Activated CD8-positive, alpha-beta T cell treated with anti-CD3 and anti-CD28 coated beads for 36 hours (primary cell): Measurements from ENCODE around the gene TRIM72. TPM values are rescaled to one million over a fixed set of nuclear protein-coding genes. Genes with fewer than 3 reads are reported as not detected.
"Not testable (repeated sequence)": the region's sequence is repeated elsewhere in the genome, so short reads cannot be mapped to it uniquely, and the experiment has no call there.

Experiments used
- ATAC-seq: fragments of 200-7000 bp; cut with Tn5 transposase; one replicate; pipeline ENCODE4 v1.10.0; 2021; ENCODE audit warnings: mild to moderate bottlenecking, moderate library complexity
- CTCF ChIA-PET: fragments of 350-600 bp; sonication (Branson Sonifier 250); formaldehyde crosslinking; loops from one replicate; lab custom pipeline; 2021; ENCODE audit warnings: antibody characterized with exemption; lab: Charles Lee
- POLR2A ChIA-PET: fragments of 350-600 bp; sonication (Branson Sonifier 250); formaldehyde crosslinking; loops from one replicate; lab custom pipeline; 2021; ENCODE audit warnings: antibody characterized with exemption; lab: Charles Lee
- DNase-seq: peaks from one replicate; pipeline ENCODE4 v3.0.0-alpha.2; 2020
- H3K27ac Mint-ChIP-seq: one replicate; pipeline ENCODE4 v1.8.0; 2021; ENCODE audit warnings: mild to moderate bottlenecking, mixed read lengths
- H3K27me3 Mint-ChIP-seq: one replicate; pipeline ENCODE4 v1.8.0; 2021; ENCODE audit warnings: mixed read lengths
- H3K36me3 Mint-ChIP-seq: one replicate; pipeline ENCODE4 v1.8.0; 2021; ENCODE audit warnings: low read depth, mixed read lengths
- H3K4me1 Mint-ChIP-seq: one replicate; pipeline ENCODE4 v1.8.0; 2021; ENCODE audit warnings: low read depth, mixed read lengths
- H3K4me3 Mint-ChIP-seq: one replicate; pipeline ENCODE4 v1.8.0; 2021; ENCODE audit warnings: mild to moderate bottlenecking, moderate library complexity, mixed read lengths
- H3K9me3 Mint-ChIP-seq: one replicate; pipeline ENCODE4 v1.8.0; 2021; ENCODE audit warnings: mixed read lengths
- CTCF ChIP-seq: fragments of 200-600 bp; IDR thresholded peaks from one replicate; pipeline ENCODE4 v1.8.0; 2022; ENCODE audit warnings: antibody characterized with exemption, mild to moderate bottlenecking
- intact Hi-C: fragments of 100-400 bp; cut with micrococcal nuclease; formaldehyde crosslinking; loops from one replicate; pipeline ENCODE4 v1.10.0; 2022
- total RNA-seq, 2 experiments: library from RNA; stranded (reverse); gene quantifications; one replicate each; pipeline ENCODE4 v1.2.3, GENCODE V29; 2021

The TRIM72 gene
- total RNA-seq, 2 experiments from 2014 or later = not detected

GRCh38 chr16:31199430-31200041 lies 14.4 kb upstream of the TRIM72 start:
- CTCF ChIA-PET = interaction anchor here (1.6 to 2.0 kb wide), 2 partner anchors 12 to 58 kb away, joined by 4 read pairs; no protein-coding TSS in a partner anchor
- Mint-ChIP-seq H3K9me3 (no peaks in the 10 kb centered on the region), H3K4me3 (no peak overlapping the region), H3K27me3 (no peaks in the 10 kb centered on the region), H3K27ac (peak overlapping the region; percentile 54), H3K36me3 (peaks cover 34% of the 10 kb centered on the region), H3K4me1 (peaks cover 52% of the 10 kb centered on the region)
- DNase-seq (no peak), ATAC-seq (no peak)
- intact Hi-C loops = loop anchor here (10.0 kb wide), 1 partner anchor 245 kb away; the partner anchor contains the start of gene ZNF843
- TF ChIP-seq CTCF = no peak
- POLR2A ChIA-PET = interaction anchor here (0.6 to 17.2 kb wide), 9 partner anchors 7 to 201 kb away, joined by 3 to 482 read pairs (median 6); partner anchors contain the start of genes FUS, PYDC1 and TRIM72

DNA sequence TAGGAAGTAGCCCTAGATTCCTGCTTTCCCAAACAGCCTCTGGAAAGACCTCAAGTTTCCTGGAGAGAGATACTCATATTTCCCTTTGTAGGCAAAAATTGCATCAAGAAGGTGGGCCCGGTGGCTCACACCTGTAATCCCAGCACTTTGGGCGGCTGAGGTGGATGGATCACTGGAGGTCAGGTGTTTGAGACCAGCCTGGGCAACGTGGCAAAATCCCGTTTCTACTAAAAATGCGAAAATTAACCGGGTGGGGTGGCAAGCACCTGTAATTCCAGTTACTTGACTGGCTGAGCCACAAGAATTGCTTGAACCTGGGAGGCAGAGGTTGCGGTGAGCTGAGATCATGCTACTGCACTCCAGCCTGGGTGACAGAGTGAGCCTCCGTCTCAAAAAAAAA lies 13.8 kb upstream of the TRIM72 start:
- not testable (repeated sequence) for DNase-seq, H3K27me3 Mint-ChIP-seq, H3K9me3 Mint-ChIP-seq, ATAC-seq, H3K4me3 Mint-ChIP-seq
- POLR2A ChIA-PET = interaction anchor here (1.5 to 17.2 kb wide), 5 partner anchors 8 to 159 kb away, joined by 3 to 482 read pairs (median 17); partner anchors contain the start of gene FUS
- H3K36me3 Mint-ChIP-seq = peaks cover 28% of the 10 kb centered on the region
- intact Hi-C loops = loop anchor here (10.0 kb wide), 1 partner anchor 245 kb away; the partner anchor contains the start of gene ZNF843
- H3K4me1 Mint-ChIP-seq = peaks cover 48% of the 10 kb centered on the region
- H3K27ac Mint-ChIP-seq = peak overlapping the region; percentile 54
- CTCF ChIA-PET = interaction anchor here (1.3 to 3.0 kb wide), 5 partner anchors 58 to 668 kb away, joined by 4 to 10 read pairs (median 6); partner anchors contain the start of gene ZNF843

DNA sequence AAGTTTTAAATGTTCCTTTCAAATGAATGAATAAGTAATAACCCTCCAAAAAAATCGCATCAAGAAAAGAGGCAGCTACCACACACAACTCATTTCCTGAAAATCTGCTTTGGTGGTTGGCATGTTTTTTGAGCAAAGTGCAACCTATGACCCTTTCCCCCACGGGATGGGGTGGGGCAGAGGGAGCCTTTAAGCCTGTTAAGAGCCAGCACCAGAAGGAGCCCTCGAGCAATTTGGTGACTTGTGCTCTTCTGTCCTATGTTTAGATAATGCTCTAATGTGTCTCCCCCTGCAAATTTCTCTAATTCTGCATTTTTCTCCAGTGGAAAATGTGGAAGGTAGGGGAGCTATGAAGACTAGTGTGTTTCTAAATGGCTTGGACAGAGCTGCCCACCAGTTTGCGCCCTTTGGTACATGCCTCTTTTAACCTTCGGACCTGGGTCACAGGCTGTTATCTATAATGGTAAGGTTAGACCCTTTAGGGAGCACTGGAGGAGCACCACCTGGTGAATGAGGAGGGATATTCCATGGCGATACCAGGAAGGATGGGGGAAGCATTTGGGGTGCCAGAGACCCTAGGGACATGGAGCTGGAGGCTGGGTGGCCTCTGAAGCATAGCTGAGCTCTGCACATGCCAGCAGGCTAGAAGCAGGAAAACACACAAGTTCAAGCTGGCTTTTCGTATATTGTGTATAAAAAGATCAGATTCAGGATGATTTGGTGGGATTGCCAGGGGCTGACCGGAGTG lies 12.9 kb upstream of the TRIM72 start:
- ChIA-PET POLR2A (interaction anchor here (0.7 to 17.2 kb wide), 12 partner anchors 8 to 275 kb away, joined by 3 to 482 read pairs (median 4); partner anchors contain the start of genes FUS, KAT8 and TRIM72), CTCF (interaction anchor here (0.6 to 3.0 kb wide), 13 partner anchors 11 to 668 kb away, joined by 3 to 10 read pairs (median 4); partner anchors contain the start of genes COX6A2 and ZNF843)
- peak overlapping the region; percentile 75 for H3K4me3 Mint-ChIP-seq
- DNase-seq (peak; percentile 75), ATAC-seq (peak; percentile 60)
- H3K9me3 Mint-ChIP-seq = no peaks in the 10 kb centered on the region
- TF ChIP-seq CTCF = no peak
- H3K27ac Mint-ChIP-seq = peak overlapping the region; percentile 6
- no peaks in the 10 kb centered on the region for H3K27me3 Mint-ChIP-seq
- intact Hi-C loops = loop anchor here (10.0 kb wide), 1 partner anchor 244 kb away; the partner anchor contains the start of gene ZNF843
- peaks cover 44% of the 10 kb centered on the region for H3K4me1 Mint-ChIP-seq
- peaks cover 23% of the 10 kb centered on the region for H3K36me3 Mint-ChIP-seq

- DNase-seq (peak; percentile 46), ATAC-seq (peak; percentile 58)
- ChIA-PET CTCF (interaction anchor here (0.9 to 3.0 kb wide), 14 partner anchors 11 to 667 kb away, joined by 3 to 12 read pairs (median 4); partner anchors contain the start of gene ZNF843), POLR2A (interaction anchor here (0.7 to 17.2 kb wide), 17 partner anchors 9 to 276 kb away, joined by 3 to 482 read pairs (median 4); partner anchors contain the start of genes FUS, KAT8 and TRIM72)
- peak overlapping the region; percentile 47 for H3K27ac Mint-ChIP-seq
- no peaks in the 10 kb centered on the region for H3K27me3 Mint-ChIP-seq
- intact Hi-C loops = loop anchor here (10.0 kb wide), 1 partner anchor 243 kb away; the partner anchor contains the start of gene ZNF843
- no peak for TF ChIP-seq CTCF
- no peaks in the 10 kb centered on the region for H3K9me3 Mint-ChIP-seq
- H3K4me1 Mint-ChIP-seq = peaks cover 42% of the 10 kb centered on the region
- H3K36me3 Mint-ChIP-seq = peaks cover 16% of the 10 kb centered on the region
- H3K4me3 Mint-ChIP-seq = peak overlapping the region; percentile 75
Observed at GRCh38 chr16:31201582-31202413, 12.1 kb upstream of the TRIM72 start.
